ENCODE data around the gene MED29. TPM values are rescaled to one million over a fixed set of nuclear protein-coding genes. Genes with fewer than 3 reads are reported as not detected.

Gene MED29
- total and polyA plus RNA-seq, 5 experiments from 2014 or later: 48.1 to 71.4 (median 59.0) TPM

GRCh38 chr19:39355253-39355652 lies 35.9 kb upstream of the MED29 start:
- Mint-ChIP-seq H3K36me3 (peaks cover 0 to 85% (median 33%) of the 10 kb centered on the region in 3 donors), H3K27me3 (no peaks in the 10 kb centered on the region), H3K9me3 (no peaks in the 10 kb centered on the region), H3K4me3 (no peak overlapping the region), H3K27ac (no peak overlapping the region), H3K4me1 (peaks cover 3 to 15% (median 12%) of the 10 kb centered on the region in 4 donors)
- ATAC-seq (no peak), DNase-seq (no peak)
- POLR2A ChIA-PET: interaction anchor here (0.8 kb wide), 1 partner anchor 13 kb away, joined by 3 read pairs; the partner anchor contains the start of gene SAMD4B

GRCh38 chr19:39356073-39356472 lies 35.1 kb upstream of the MED29 start:
- peak overlapping the region in 2 of 10 donors; percentile 33 to 50 for H3K27ac Mint-ChIP-seq
- POLR2A ChIA-PET: interaction anchor here (0.5 kb wide), 1 partner anchor 344 kb away, joined by 3 read pairs; no protein-coding TSS in a partner anchor
- peaks cover 3 to 13% (median 11%) of the 10 kb centered on the region in 4 donors for H3K4me1 Mint-ChIP-seq
- no peaks in the 10 kb centered on the region for H3K27me3 Mint-ChIP-seq
- no peak for DNase-seq
- H3K36me3 Mint-ChIP-seq: peaks cover 0 to 88% (median 36%) of the 10 kb centered on the region in 3 donors
- H3K9me3 Mint-ChIP-seq: no peaks in the 10 kb centered on the region
- no peak for ATAC-seq
- H3K4me3 Mint-ChIP-seq: no peak overlapping the region

GRCh38 chr19:39356647-39357046 lies 34.5 kb upstream of the MED29 start:
- Mint-ChIP-seq H3K27me3 (no peaks in the 10 kb centered on the region), H3K36me3 (peaks cover 0 to 88% (median 36%) of the 10 kb centered on the region in 3 donors), H3K4me1 (peaks cover 3 to 9% (median 7%) of the 10 kb centered on the region in 4 donors), H3K27ac (no peak overlapping the region), H3K4me3 (no peak overlapping the region), H3K9me3 (no peaks in the 10 kb centered on the region)
- ATAC-seq: no peak
- POLR2A ChIA-PET: no interaction called here
- no peak for DNase-seq

GRCh38 chr19:39359026-39359425 lies 32.2 kb upstream of the MED29 start:
- Mint-ChIP-seq H3K9me3 (no peaks in the 10 kb centered on the region), H3K4me3 (no peak overlapping the region), H3K27ac (peak overlapping the region in 1 of 10 donors; percentile 24), H3K36me3 (peaks cover 0 to 91% (median 32%) of the 10 kb centered on the region in 3 donors), H3K27me3 (no peaks in the 10 kb centered on the region), H3K4me1 (peaks cover 0 to 9% (median 3%) of the 10 kb centered on the region in 4 donors)
- DNase-seq (no peak), ATAC-seq (no peak)
- POLR2A ChIA-PET: no interaction called here

- peaks cover 0 to 15% (median 2%) of the 10 kb centered on the region in 4 donors for H3K4me1 Mint-ChIP-seq
- no peaks in the 10 kb centered on the region for H3K9me3 Mint-ChIP-seq
- peaks cover 0 to 90% (median 27%) of the 10 kb centered on the region in 3 donors for H3K36me3 Mint-ChIP-seq
- H3K4me3 Mint-ChIP-seq: no peak overlapping the region
- POLR2A ChIA-PET: no interaction called here
- no peak for ATAC-seq
- no peaks in the 10 kb centered on the region for H3K27me3 Mint-ChIP-seq
- DNase-seq: no peak
- H3K27ac Mint-ChIP-seq: no peak overlapping the region
Measured at GRCh38 chr19:39360599-39360998, 30.6 kb upstream of the MED29 start.

- POLR2A ChIA-PET: interaction anchor here (0.8 to 1.1 kb wide), 3 partner anchors 10 to 73 kb away, joined by 3 read pairs; partner anchors contain the start of genes RPS16 and SAMD4B
Measured at GRCh38 chr19:39362682-39363657, 28.2 kb upstream of the MED29 start.

GRCh38 chr19:39363901-39364457 lies 27.2 kb upstream of the MED29 start:
- Mint-ChIP-seq H3K27me3 (no peaks in the 10 kb centered on the region), H3K4me1 (peaks cover 0 to 15% (median 6%) of the 10 kb centered on the region in 4 donors), H3K9me3 (no peaks in the 10 kb centered on the region), H3K36me3 (peaks cover 0 to 78% (median 13%) of the 10 kb centered on the region in 3 donors), H3K27ac (peak overlapping the region in 4 of 10 donors; percentile 11 to 59 (median 48)), H3K4me3 (peak overlapping the region in 1 of 10 donors; percentile 11)
- DNase-seq (no peak), ATAC-seq (peak in 1 of 2 donors; percentile 35)
- POLR2A ChIA-PET: interaction anchor here (0.8 kb wide), 1 partner anchor 72 kb away, joined by 3 read pairs; the partner anchor contains the start of gene RPS16

More at GRCh38 chr19:39362682-39363657, 28.2 kb upstream of the MED29 start:
- peaks cover 0 to 79% (median 13%) of the 10 kb centered on the region in 3 donors for H3K36me3 Mint-ChIP-seq
- H3K27me3 Mint-ChIP-seq: no peaks in the 10 kb centered on the region
- DNase-seq: no peak
- no peak overlapping the region for H3K4me3 Mint-ChIP-seq
- H3K4me1 Mint-ChIP-seq: peaks cover 0 to 15% (median 3%) of the 10 kb centered on the region in 4 donors
- ATAC-seq: no peak
- H3K27ac Mint-ChIP-seq: peak overlapping the region in 3 of 10 donors; percentile 27 to 48 (median 34)
- H3K9me3 Mint-ChIP-seq: no peaks in the 10 kb centered on the region

GRCh38 chr19:39365531-39365930 lies 25.6 kb upstream of the MED29 start:
- Mint-ChIP-seq H3K4me3 (no peak overlapping the region), H3K27me3 (no peaks in the 10 kb centered on the region), H3K27ac (no peak overlapping the region), H3K36me3 (peaks cover 0 to 79% (median 10%) of the 10 kb centered on the region in 3 donors), H3K9me3 (no peaks in the 10 kb centered on the region), H3K4me1 (peaks cover 0 to 15% (median 5%) of the 10 kb centered on the region in 4 donors)
- DNase-seq: no peak
- POLR2A ChIA-PET: interaction anchor here (0.7 kb wide), 1 partner anchor 11 kb away, joined by 3 read pairs; no protein-coding TSS in a partner anchor
- ATAC-seq: no peak

- ATAC-seq: no peak
- H3K27ac Mint-ChIP-seq: no peak overlapping the region
- no peaks in the 10 kb centered on the region for H3K27me3 Mint-ChIP-seq
- H3K9me3 Mint-ChIP-seq: no peaks in the 10 kb centered on the region
- POLR2A ChIA-PET: interaction anchor here (1.2 kb wide), 1 partner anchor 22 kb away, joined by 3 read pairs; the partner anchor contains the start of genes MED29 and PAF1
- H3K36me3 Mint-ChIP-seq: peaks cover 0 to 75% (median 15%) of the 10 kb centered on the region in 3 donors
- no peak for DNase-seq
- H3K4me1 Mint-ChIP-seq: peaks cover 0 to 13% (median 5%) of the 10 kb centered on the region in 4 donors
- H3K4me3 Mint-ChIP-seq: no peak overlapping the region
Measured at GRCh38 chr19:39369200-39369599, 22.0 kb upstream of the MED29 start.

GRCh38 chr19:39370735-39371134 lies 20.4 kb upstream of the MED29 start:
- Mint-ChIP-seq H3K27ac (peak overlapping the region in 2 of 10 donors; percentile 32 to 69), H3K9me3 (no peaks in the 10 kb centered on the region), H3K36me3 (peaks cover 0 to 75% (median 15%) of the 10 kb centered on the region in 3 donors), H3K4me3 (no peak overlapping the region), H3K27me3 (no peaks in the 10 kb centered on the region), H3K4me1 (peaks cover 0 to 15% (median under 1%) of the 10 kb centered on the region in 4 donors)
- no peak for DNase-seq
- ATAC-seq: no peak
- POLR2A ChIA-PET: no interaction called here

GRCh38 chr19:39372047-39372802 lies 19.0 kb upstream of the MED29 start:
- POLR2A ChIA-PET: no interaction called here
- peaks cover 0 to 17% (median under 1%) of the 10 kb centered on the region in 4 donors for H3K4me1 Mint-ChIP-seq
- peaks cover 0 to 78% (median 18%) of the 10 kb centered on the region in 3 donors for H3K36me3 Mint-ChIP-seq
- ATAC-seq: no peak
- H3K27ac Mint-ChIP-seq: peak overlapping the region in 3 of 10 donors; percentile 48 to 91 (median 71)
- no peak overlapping the region for H3K4me3 Mint-ChIP-seq
- H3K27me3 Mint-ChIP-seq: no peaks in the 10 kb centered on the region
- H3K9me3 Mint-ChIP-seq: no peaks in the 10 kb centered on the region
- DNase-seq: no peak

- no peak for ATAC-seq
- POLR2A ChIA-PET: no interaction called here
- peaks cover 0 to 84% (median 20%) of the 10 kb centered on the region in 3 donors for H3K36me3 Mint-ChIP-seq
Measured at GRCh38 chr19:39372941-39373340, 18.2 kb upstream of the MED29 start.

More at GRCh38 chr19:39372941-39373340, 18.2 kb upstream of the MED29 start:
- Mint-ChIP-seq H3K27ac (peak overlapping the region in 4 of 10 donors; percentile 10 to 84 (median 67)), H3K4me3 (no peak overlapping the region), H3K27me3 (no peaks in the 10 kb centered on the region), H3K4me1 (peaks cover 0 to 17% (median under 1%) of the 10 kb centered on the region in 4 donors), H3K9me3 (no peaks in the 10 kb centered on the region)
- no peak for DNase-seq

Data from naive thymus-derived CD8-positive, alpha-beta T cell (primary cell).